Stomach (tissue), 9 donors: ENCODE measurements around the gene TFAP2D. TPM values are rescaled to one million over a fixed set of nuclear protein-coding genes. Genes with fewer than 3 reads are reported as not detected.

Source experiments
- DNase-seq, 2 donors: peaks; one replicate each; pipeline versions ENCODE4 v3.0.0 to v3.0.0-alpha.2; 2013 to 2019
- H3K27ac ChIP-seq, 5 donors: fragments of 200-600 bp in 4 of 5; sonication (generic) in 4 of 5; one replicate each; pipeline ENCODE4 v1.5.1; 2013 to 2019; ENCODE audit warnings: mild to moderate bottlenecking in 1 of 5, moderate library complexity in 1 of 5
- H3K27me3 ChIP-seq, 3 donors: fragments of 200-600 bp; sonication (generic); one replicate each; pipeline ENCODE4 v1.5.1; 2017 to 2019; ENCODE audit warnings: mixed run types in 1 of 3
- H3K36me3 ChIP-seq, 4 donors: fragments of 200-600 bp; sonication (generic); 1 replicate in 3 of 4; 2 replicates in 1 of 4; pipeline ENCODE4 v1.5.1; 2016 to 2019
- H3K4me1 ChIP-seq, 4 donors: fragments of 200-600 bp; sonication (generic); one replicate each; pipeline ENCODE4 v1.5.1; 2016 to 2019
- H3K4me3 ChIP-seq, 4 donors: fragments of 200-600 bp; sonication (generic) in 3 of 4; one replicate each; pipeline ENCODE4 v1.5.1; 2016 to 2019; ENCODE audit warnings: mild to moderate bottlenecking in 1 of 4
- H3K9me3 ChIP-seq, 4 donors: fragments of 200-600 bp; sonication (generic); one replicate each; pipeline ENCODE4 v1.5.1; 2016 to 2019
- CTCF ChIP-seq, 7 experiments: fragments of 450-650 bp in 4 of 7; fragments of 200-600 bp in 3 of 7; sonication (generic) in 3 of 7; IDR thresholded peaks; one replicate each; pipeline ENCODE4 v1.5.1; 2016 to 2019; ENCODE audit warnings: antibody characterized with exemption in 7 of 7, control low read depth in 2 of 7, mild to moderate bottlenecking in 1 of 7
- EP300 ChIP-seq: sonication (generic); formaldehyde crosslinking; IDR thresholded peaks from one replicate; pipeline ENCODE4 v1.6.1; 2017; ENCODE audit warnings: antibody characterized with exemption
- POLR2A ChIP-seq, 4 donors: fragments of 450-650 bp; IDR thresholded peaks; one replicate each; pipeline ENCODE4 v1.6.1; 2016; ENCODE audit warnings: antibody characterized with exemption in 4 of 4, control low read depth in 2 of 4, mild to moderate bottlenecking in 1 of 4, moderate library complexity in 1 of 4
- POLR2AphosphoS5 ChIP-seq, 3 donors: sonication (generic); formaldehyde crosslinking; IDR thresholded peaks; one replicate each; pipeline ENCODE4 v1.6.1; 2016; ENCODE audit warnings: antibody characterized with exemption in 3 of 3
- WGBS, 5 donors: extraction: QIAGEN DNeasy Blood & Tissue Kit in 3 of 5; methylation state at CpG; one replicate each; pipeline versions ENCODE4 v1.1.5 to v1.1.7; 2013 to 2018; 5-methylcytosine and 5-hydroxymethylcytosine counted together
- intact Hi-C: fragments of 100-400 bp; cut with DNase I; formaldehyde crosslinking; loops from one replicate; pipeline ENCODE4 v1.15.1; 2023; ENCODE audit warnings: low total_unique reads
- polyA plus RNA-seq, 3 donors: library from polyadenylated mRNA; stranded (reverse); fragments of 200-250 nt; gene quantifications; one replicate each; pipeline ENCODE4 v1.2.3, GENCODE V29; 2013
- total RNA-seq, 5 donors: library from RNA; depleted of rRNA; stranded (reverse); fragments of >200 nt; gene quantifications; one replicate each; pipeline versions ENCODE4 v1.1.0 to v1.2.3, GENCODE V29; 2014 to 2016
- donor health status: healthy with polysubstance abuse.
- donor health status: Bipolar disorder and iron deficiency.
- donor health status: healthy.

TFAP2D gene
- total and polyA plus RNA-seq, 8 donors, result not detected

- WGBS, 5 donors, result 7 to 13% (median 12%) methylated on average over 5 to 7 of the region's 7 CpGs
- intact Hi-C loops, result no loop called here
- no peak overlapping the region for H3K4me3 ChIP-seq
- peaks cover 0 to 26% (median 2%) of the 10 kb centered on the region in 4 donors for H3K4me1 ChIP-seq
- H3K27me3 ChIP-seq, result peaks cover 6 to 98% (median 44%) of the 10 kb centered on the region in 3 donors
- TF ChIP-seq POLR2AphosphoS5 (IDR thresholded peaks at IDR 0.05) (no peak), EP300 (no peak), POLR2A (IDR thresholded peaks at IDR 0.05) (no peak), CTCF (IDR thresholded peaks at IDR 0.05) (no peak)
- peaks cover 0 to 4% (median 0%) of the 10 kb centered on the region in 4 donors for H3K9me3 ChIP-seq
- no peak for DNase-seq
- no peak overlapping the region for H3K27ac ChIP-seq
- no peaks in the 10 kb centered on the region for H3K36me3 ChIP-seq
Measured at GRCh38 chr6:50711686-50712085, 1.6 kb upstream of the TFAP2D start.

- 0 to 1% (median 0%) methylated on average over 2 of the region's 2 CpGs for WGBS, 5 donors
- Histone ChIP-seq H3K27ac (no peak overlapping the region), H3K27me3 (peaks cover 6 to 98% (median 41%) of the 10 kb centered on the region in 3 donors), H3K4me1 (peaks cover 0 to 22% (median 2%) of the 10 kb centered on the region in 4 donors), H3K9me3 (peaks cover 0 to 4% (median 0%) of the 10 kb centered on the region in 4 donors), H3K4me3 (no peak overlapping the region), H3K36me3 (no peaks in the 10 kb centered on the region)
- DNase-seq, result no peak
- no peak for TF ChIP-seq POLR2AphosphoS5 (IDR thresholded peaks at IDR 0.05)
- no peak for TF ChIP-seq CTCF (IDR thresholded peaks at IDR 0.05)
- TF ChIP-seq EP300, result no peak
- TF ChIP-seq POLR2A (IDR thresholded peaks at IDR 0.05), result no peak
- intact Hi-C loops, result no loop called here
Measured at GRCh38 chr6:50712291-50712690, 1.0 kb upstream of the TFAP2D start.

- H3K36me3 ChIP-seq, result no peaks in the 10 kb centered on the region
- TF ChIP-seq POLR2A (IDR thresholded peaks at IDR 0.05) (no peak), POLR2AphosphoS5 (IDR thresholded peaks at IDR 0.05) (no peak), EP300 (no peak), CTCF (IDR thresholded peaks at IDR 0.05) (no peak)
- DNase-seq, result no peak
- H3K4me1 ChIP-seq, result peaks cover 0 to 15% (median 0%) of the 10 kb centered on the region in 4 donors
- H3K27me3 ChIP-seq, result peaks cover 6 to 100% (median 36%) of the 10 kb centered on the region in 3 donors
- H3K9me3 ChIP-seq, result no peaks in the 10 kb centered on the region
- 4 to 14% (median 7%) methylated on average over 27 of the region's 27 CpGs for WGBS, 5 donors
- H3K4me3 ChIP-seq, result no peak overlapping the region
- H3K27ac ChIP-seq, result no peak overlapping the region
- intact Hi-C loops, result no loop called here
Measured at GRCh38 chr6:50713977-50714486, 706 bp downstream of the TFAP2D start.

- TF ChIP-seq POLR2A (IDR thresholded peaks at IDR 0.05) (no peak), POLR2AphosphoS5 (IDR thresholded peaks at IDR 0.05) (no peak), EP300 (no peak), CTCF (IDR thresholded peaks at IDR 0.05) (no peak)
- H3K27ac ChIP-seq, result no peak overlapping the region
- intact Hi-C loops, result no loop called here
- WGBS, 5 donors, result 3 to 8% (median 5%) methylated on average over 45 to 51 of the region's 51 CpGs
- H3K27me3 ChIP-seq, result peaks cover 6 to 100% (median 30%) of the 10 kb centered on the region in 3 donors
- no peak for DNase-seq
- H3K4me3 ChIP-seq, result no peak overlapping the region
- no peaks in the 10 kb centered on the region for H3K36me3 ChIP-seq
- peaks cover 0 to 15% (median 0%) of the 10 kb centered on the region in 4 donors for H3K4me1 ChIP-seq
- H3K9me3 ChIP-seq, result no peaks in the 10 kb centered on the region
Measured at GRCh38 chr6:50714487-50715379, 1.4 kb downstream of the TFAP2D start.
